Islet of Langerhans (tissue), 1 donor: ENCODE data around the gene DENND5B.
"Not testable (repeated sequence)": the region's sequence is repeated elsewhere in the genome, so short reads cannot be mapped to it uniquely, and the experiment has no call there.

Experiments used
- FAIRE-seq: peaks from one replicate; lab custom pipeline; 2011; peaks lifted over from hg19 to GRCh38; lab: Jason Lieb, UNC

DENND5B gene

GRCh38 chr12:31465002-31465401 lies 125.9 kb downstream of the DENND5B start:
- FAIRE-seq, result no peak

GRCh38 chr12:31460024-31460423 lies 130.9 kb downstream of the DENND5B start:
- no peak for FAIRE-seq

GRCh38 chr12:31456562-31456961 lies 134.4 kb downstream of the DENND5B start:
- no peak for FAIRE-seq

- FAIRE-seq, result no peak
Measured at GRCh38 chr12:31444736-31445135, 146.2 kb downstream of the DENND5B start.

GRCh38 chr12:31440586-31440985 lies 150.3 kb downstream of the DENND5B start:
- no peak for FAIRE-seq

GRCh38 chr12:31440134-31440533 lies 150.8 kb downstream of the DENND5B start:
- FAIRE-seq, result no peak

- FAIRE-seq, result no peak
Measured at GRCh38 chr12:31431721-31432240, 159.2 kb downstream of the DENND5B start.

GRCh38 chr12:31423405-31423804 lies 167.5 kb downstream of the DENND5B start:
- FAIRE-seq, result no peak

- FAIRE-seq, result no peak
Measured at GRCh38 chr12:31412292-31412801, 178.6 kb downstream of the DENND5B start.

GRCh38 chr12:31408763-31409162 lies 182.2 kb downstream of the DENND5B start:
- FAIRE-seq, result no peak

- FAIRE-seq, result no peak
Measured at GRCh38 chr12:31407562-31407961, 183.4 kb downstream of the DENND5B start.

GRCh38 chr12:31406345-31406744 lies 184.6 kb downstream of the DENND5B start:
- no peak for FAIRE-seq

- FAIRE-seq, result no peak
Measured at GRCh38 chr12:31405021-31405420, 185.9 kb downstream of the DENND5B start.

GRCh38 chr12:31403099-31403607 lies 187.8 kb downstream of the DENND5B start:
- FAIRE-seq, result peak; percentile 81

- no peak for FAIRE-seq
Measured at GRCh38 chr12:31393004-31393550, 197.9 kb downstream of the DENND5B start.

GRCh38 chr12:31390991-31391390 lies 199.9 kb downstream of the DENND5B start:
- no peak for FAIRE-seq

GRCh38 chr12:31388713-31389112 lies 202.2 kb downstream of the DENND5B start:
- no peak for FAIRE-seq

- FAIRE-seq, result no peak
Measured at GRCh38 chr12:31387466-31387865, 203.5 kb downstream of the DENND5B start.

GRCh38 chr12:31387011-31387410 lies 203.9 kb downstream of the DENND5B start:
- no peak for FAIRE-seq

- no peak for FAIRE-seq
Measured at GRCh38 chr12:31386364-31386777, 204.6 kb downstream of the DENND5B start.

GRCh38 chr12:31377210-31377609 lies 213.7 kb downstream of the DENND5B start:
- not testable (repeated sequence) for FAIRE-seq

- FAIRE-seq, result not testable (repeated sequence)
Measured at GRCh38 chr12:31375422-31375821, 215.5 kb downstream of the DENND5B start.

GRCh38 chr12:31371256-31371620 lies 219.7 kb downstream of the DENND5B start:
- no peak for FAIRE-seq
